ENCODE data around the gene SYT12.

The SYT12 gene

GRCh38 chr11:67007126-67007525, 15.8 kb upstream of the SYT12 start:
- no peak overlapping the region for H3K4me3 ChIP-seq (ENCODE audit: low read length)
- TF ChIP-seq ZNF274 (IDR thresholded peaks at IDR 0.05; ENCODE audit: low read depth, low read length) = no peak

- no peak for TF ChIP-seq ZNF274 (IDR thresholded peaks at IDR 0.05; ENCODE audit: low read depth, low read length)
- H3K4me3 ChIP-seq (ENCODE audit: low read length) = no peak overlapping the region
Observed at GRCh38 chr11:67010296-67010905, 12.5 kb upstream of the SYT12 start.

- TF ChIP-seq ZNF274 (IDR thresholded peaks at IDR 0.05; ENCODE audit: low read depth, low read length) = no peak
- H3K4me3 ChIP-seq (ENCODE audit: low read length) = no peak overlapping the region
Observed at GRCh38 chr11:67013511-67014045, 9.4 kb upstream of the SYT12 start.

GRCh38 chr11:67014343-67014742, 8.6 kb upstream of the SYT12 start:
- H3K4me3 ChIP-seq (ENCODE audit: low read length) = no peak overlapping the region
- TF ChIP-seq ZNF274 (IDR thresholded peaks at IDR 0.05; ENCODE audit: low read depth, low read length) = no peak

GRCh38 chr11:67015048-67015447, 7.9 kb upstream of the SYT12 start:
- TF ChIP-seq ZNF274 (IDR thresholded peaks at IDR 0.05; ENCODE audit: low read depth, low read length) = no peak
- no peak overlapping the region for H3K4me3 ChIP-seq (ENCODE audit: low read length)

- no peak overlapping the region for H3K4me3 ChIP-seq (ENCODE audit: low read length)
- TF ChIP-seq ZNF274 (IDR thresholded peaks at IDR 0.05; ENCODE audit: low read depth, low read length) = no peak
Observed at GRCh38 chr11:67016550-67016949, 6.4 kb upstream of the SYT12 start.

GRCh38 chr11:67020949-67021348, 2.0 kb upstream of the SYT12 start:
- no peak for TF ChIP-seq ZNF274 (IDR thresholded peaks at IDR 0.05; ENCODE audit: low read depth, low read length)
- no peak overlapping the region for H3K4me3 ChIP-seq (ENCODE audit: low read length)

- no peak overlapping the region for H3K4me3 ChIP-seq (ENCODE audit: low read length)
- TF ChIP-seq ZNF274 (IDR thresholded peaks at IDR 0.05; ENCODE audit: low read depth, low read length) = no peak
Observed at GRCh38 chr11:67022341-67022933, 497 bp upstream of the SYT12 start.

GRCh38 chr11:67023957-67024353, 1.0 kb downstream of the SYT12 start:
- TF ChIP-seq ZNF274 (IDR thresholded peaks at IDR 0.05; ENCODE audit: low read depth, low read length) = no peak
- H3K4me3 ChIP-seq (ENCODE audit: low read length) = no peak overlapping the region

- no peak overlapping the region for H3K4me3 ChIP-seq (ENCODE audit: low read length)
- TF ChIP-seq ZNF274 (IDR thresholded peaks at IDR 0.05; ENCODE audit: low read depth, low read length) = no peak
Observed at GRCh38 chr11:67024410-67024809, 1.5 kb downstream of the SYT12 start.

- TF ChIP-seq ZNF274 (IDR thresholded peaks at IDR 0.05; ENCODE audit: low read depth, low read length) = no peak
- no peak overlapping the region for H3K4me3 ChIP-seq (ENCODE audit: low read length)
Observed at GRCh38 chr11:67024966-67025365, 2.0 kb downstream of the SYT12 start.

- no peak for TF ChIP-seq ZNF274 (IDR thresholded peaks at IDR 0.05; ENCODE audit: low read depth, low read length)
- no peak overlapping the region for H3K4me3 ChIP-seq (ENCODE audit: low read length)
Observed at GRCh38 chr11:67025750-67026149, 2.8 kb downstream of the SYT12 start.

GRCh38 chr11:67026941-67027340, 4.0 kb downstream of the SYT12 start:
- H3K4me3 ChIP-seq (ENCODE audit: low read length) = no peak overlapping the region
- TF ChIP-seq ZNF274 (IDR thresholded peaks at IDR 0.05; ENCODE audit: low read depth, low read length) = no peak

GRCh38 chr11:67027483-67027930, 4.6 kb downstream of the SYT12 start:
- TF ChIP-seq ZNF274 (IDR thresholded peaks at IDR 0.05; ENCODE audit: low read depth, low read length) = no peak
- no peak overlapping the region for H3K4me3 ChIP-seq (ENCODE audit: low read length)

GRCh38 chr11:67027943-67028542, 5.1 kb downstream of the SYT12 start:
- no peak for TF ChIP-seq ZNF274 (IDR thresholded peaks at IDR 0.05; ENCODE audit: low read depth, low read length)

More at GRCh38 chr11:67027943-67028542, 5.1 kb downstream of the SYT12 start:
- H3K4me3 ChIP-seq (ENCODE audit: low read length) = no peak overlapping the region
